Activated T-helper 9 cell treated with anti-CD3 and anti-CD28 coated beads, Interleukin-2, amount 50 U/mL, for 16 hours (primary cell): Measurements from ENCODE around the gene RFTN1.

Experiments
- DNase-seq: peaks from one replicate; pipeline ENCODE4 v3.0.0-alpha.2; 2020; ENCODE audit warnings: low read depth

RFTN1 gene

DNA sequence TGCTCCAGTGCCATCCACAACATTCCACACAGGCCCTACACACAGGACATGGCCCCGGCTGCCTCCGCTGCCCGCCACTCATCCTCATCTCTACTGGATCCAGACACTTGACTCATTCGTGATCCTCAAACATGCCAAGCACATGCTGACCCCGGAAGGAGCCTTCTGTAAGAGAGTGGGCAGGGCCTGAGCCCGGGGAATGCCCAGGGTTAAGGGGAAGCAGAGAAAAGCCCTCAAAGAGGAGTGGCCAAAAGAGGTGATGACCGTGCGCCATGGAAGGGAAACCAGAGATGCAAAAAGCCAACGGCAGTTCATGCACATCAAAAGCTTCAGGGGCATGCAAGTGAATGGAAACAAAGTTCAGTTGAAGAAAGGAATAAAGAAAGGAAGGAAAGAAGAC lies 46.1 kb downstream of the RFTN1 start:
- no peak for DNase-seq

DNA sequence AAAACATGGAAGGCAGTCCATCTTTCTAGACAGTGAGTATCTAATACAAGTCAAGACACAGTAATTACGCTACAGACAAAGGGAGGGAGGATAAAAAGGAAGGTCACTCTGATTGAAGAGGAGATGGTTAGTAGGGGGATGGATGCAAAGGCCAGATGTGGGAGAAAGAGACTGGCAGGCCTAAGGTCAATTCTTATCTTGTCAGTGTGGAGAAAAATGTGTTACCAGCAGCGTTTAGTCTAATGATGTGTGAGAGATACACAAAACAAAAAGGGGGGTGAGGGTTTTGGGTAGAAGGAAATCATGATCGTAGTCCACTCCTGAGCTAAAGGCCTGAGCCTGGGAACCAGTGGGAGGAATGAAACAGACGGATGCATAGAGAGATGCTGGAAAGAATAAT lies 46.7 kb downstream of the RFTN1 start:
- DNase-seq: no peak

DNA sequence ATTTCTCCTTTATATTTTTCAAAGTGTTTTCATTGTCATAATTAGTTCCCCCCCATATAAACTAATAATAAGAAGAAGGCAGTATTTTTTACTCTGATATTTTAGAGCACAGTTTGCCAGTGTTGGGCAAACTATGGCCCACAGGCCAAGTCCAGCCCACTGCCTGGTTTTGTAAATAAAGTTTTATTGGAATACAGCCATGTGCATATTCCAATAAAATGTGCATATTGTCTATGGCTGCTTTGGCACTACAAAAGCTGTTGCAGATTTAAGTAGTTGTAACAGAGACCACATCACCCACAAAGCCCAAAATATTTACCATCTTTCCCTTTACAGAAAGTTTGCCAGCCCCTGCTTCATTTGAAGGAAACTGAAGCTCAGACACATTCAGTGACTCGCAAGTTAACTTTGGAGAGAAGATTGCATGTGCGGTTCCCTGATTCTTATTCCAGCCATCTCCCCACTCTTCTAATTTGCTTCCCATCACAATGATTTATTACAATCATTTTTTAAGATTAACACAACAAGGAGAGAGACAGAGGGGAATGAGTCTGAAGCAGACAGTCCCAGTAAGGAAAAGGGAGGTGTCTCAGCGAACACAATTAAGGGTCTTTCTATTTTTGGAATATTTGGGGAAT lies 48.9 kb downstream of the RFTN1 start:
- no peak for DNase-seq

GRCh38 chr3:16463914-16464313 lies 49.6 kb downstream of the RFTN1 start:
- DNase-seq: no peak

DNA sequence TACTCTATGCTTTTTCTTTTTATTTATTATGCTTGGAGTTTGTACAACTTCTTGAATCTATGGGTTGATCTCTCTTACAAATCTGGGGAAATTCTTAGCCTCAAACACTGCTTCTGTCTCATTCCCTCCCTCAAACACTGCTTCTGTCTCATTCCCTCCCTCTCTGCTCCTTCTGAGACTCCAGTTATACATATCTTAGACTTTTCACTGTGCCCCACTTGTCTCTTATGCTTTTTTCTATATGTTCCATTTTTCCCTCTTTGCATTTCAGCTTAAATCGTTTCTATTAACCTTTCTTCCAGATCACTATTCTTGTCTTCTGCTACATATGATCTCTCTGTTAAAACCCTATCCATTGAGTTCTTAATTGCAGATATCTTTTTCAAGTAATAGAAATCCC lies 50.4 kb downstream of the RFTN1 start:
- DNase-seq: no peak

- DNase-seq: no peak
Measured at GRCh38 chr3:16462679-16463078, 50.8 kb downstream of the RFTN1 start.

- DNase-seq: no peak
Measured at GRCh38 chr3:16461463-16462245, 51.8 kb downstream of the RFTN1 start.

GRCh38 chr3:16460886-16461285 lies 52.6 kb downstream of the RFTN1 start:
- no peak for DNase-seq

- DNase-seq: no peak
Measured at GRCh38 chr3:16460273-16460672, 53.2 kb downstream of the RFTN1 start.

DNA sequence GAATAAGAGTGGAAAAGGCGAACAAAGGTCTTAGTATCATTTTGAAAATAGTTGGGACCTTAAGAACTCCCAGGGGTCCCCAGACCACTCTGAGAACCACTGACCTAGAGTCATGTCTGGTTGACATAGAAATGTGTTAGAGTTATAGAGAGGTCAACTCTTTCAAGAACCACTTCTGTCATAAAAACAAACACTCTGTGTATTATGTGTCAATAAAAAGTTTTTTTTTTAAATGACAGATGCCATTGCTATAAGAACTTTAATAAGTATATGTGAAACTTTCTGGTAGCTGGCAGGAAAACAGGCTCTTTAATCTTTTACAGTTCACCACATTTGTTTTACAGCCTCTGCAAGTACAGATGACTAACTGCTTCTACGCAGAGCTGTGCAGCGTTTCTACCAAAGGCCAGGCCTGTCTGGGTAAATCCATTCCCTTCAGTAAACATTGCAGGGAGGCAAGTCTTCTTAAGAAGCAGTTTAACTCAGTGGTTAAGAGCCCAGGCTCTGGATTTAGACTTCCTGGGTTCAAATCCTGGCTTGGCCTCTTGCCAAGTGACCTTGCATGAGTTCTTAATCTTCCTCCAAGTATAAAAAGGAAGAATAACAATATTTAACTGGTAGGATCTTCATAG lies 56.6 kb downstream of the RFTN1 start:
- DNase-seq: no peak

DNA sequence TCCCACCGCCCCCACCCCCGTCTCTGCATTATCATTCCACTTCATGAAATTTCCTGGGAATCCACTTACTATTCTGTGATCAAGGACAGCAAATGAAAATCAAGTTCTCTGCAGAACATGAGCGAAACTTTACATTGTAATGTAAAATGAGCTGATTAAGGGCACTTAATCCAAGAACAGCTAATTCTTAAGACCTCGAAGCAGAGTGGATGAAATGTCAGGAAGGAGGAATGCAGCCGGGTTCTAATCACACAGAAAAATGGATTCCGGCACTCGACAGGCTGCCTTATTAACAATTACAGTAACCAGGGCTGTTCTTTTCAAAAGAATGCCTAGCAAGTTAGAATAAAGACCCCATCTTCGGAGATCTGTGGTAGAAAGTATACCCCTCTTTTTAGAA lies 57.5 kb downstream of the RFTN1 start:
- DNase-seq: no peak

- no peak for DNase-seq
Measured at GRCh38 chr3:16455001-16455400, 58.5 kb downstream of the RFTN1 start.

GRCh38 chr3:16452261-16452660 lies 61.2 kb downstream of the RFTN1 start:
- DNase-seq: no peak

GRCh38 chr3:16449369-16449768 lies 64.1 kb downstream of the RFTN1 start:
- DNase-seq: no peak

DNA sequence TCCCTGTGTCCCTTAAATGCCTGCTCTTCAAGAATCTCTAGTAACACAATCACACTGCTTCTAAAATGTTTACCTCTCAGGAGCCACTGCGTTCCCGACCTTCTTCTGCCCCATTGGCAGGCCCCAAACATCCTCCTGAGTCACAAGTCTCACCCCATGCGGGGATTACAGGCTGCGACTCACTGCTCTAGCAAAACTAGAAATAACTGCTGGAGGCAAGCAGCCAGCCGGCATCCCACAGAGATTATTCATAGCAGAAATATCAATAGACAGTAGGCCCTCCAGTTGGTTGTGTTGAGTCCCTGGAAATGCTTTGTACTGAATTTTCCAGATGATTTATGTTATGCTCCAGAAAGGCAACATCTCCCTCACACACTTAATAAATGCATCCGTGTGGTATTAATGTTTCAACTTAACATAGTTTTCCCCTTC lies 64.8 kb downstream of the RFTN1 start:
- DNase-seq: no peak

GRCh38 chr3:16447135-16447534 lies 66.4 kb downstream of the RFTN1 start:
- no peak for DNase-seq

GRCh38 chr3:16444344-16444743 lies 69.2 kb downstream of the RFTN1 start:
- no peak for DNase-seq

DNA sequence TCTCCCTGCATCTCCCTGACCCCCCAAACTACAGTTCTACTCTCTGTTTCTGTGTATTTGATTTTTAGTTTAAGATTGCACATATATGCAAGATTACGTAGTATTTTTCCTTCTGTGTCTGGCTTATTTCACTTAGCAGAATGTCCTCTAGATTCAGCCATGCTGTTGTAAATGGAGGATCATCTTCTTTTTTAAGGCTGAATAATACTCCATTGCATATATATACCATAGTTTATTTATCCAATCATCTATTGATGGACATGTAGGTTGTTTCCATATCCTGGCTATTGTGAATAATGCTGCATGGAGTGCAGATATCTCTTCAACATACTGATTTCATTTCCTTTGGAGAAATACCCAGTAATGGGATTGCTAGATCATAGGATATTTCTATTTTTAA lies 70.8 kb downstream of the RFTN1 start:
- DNase-seq: no peak

DNA sequence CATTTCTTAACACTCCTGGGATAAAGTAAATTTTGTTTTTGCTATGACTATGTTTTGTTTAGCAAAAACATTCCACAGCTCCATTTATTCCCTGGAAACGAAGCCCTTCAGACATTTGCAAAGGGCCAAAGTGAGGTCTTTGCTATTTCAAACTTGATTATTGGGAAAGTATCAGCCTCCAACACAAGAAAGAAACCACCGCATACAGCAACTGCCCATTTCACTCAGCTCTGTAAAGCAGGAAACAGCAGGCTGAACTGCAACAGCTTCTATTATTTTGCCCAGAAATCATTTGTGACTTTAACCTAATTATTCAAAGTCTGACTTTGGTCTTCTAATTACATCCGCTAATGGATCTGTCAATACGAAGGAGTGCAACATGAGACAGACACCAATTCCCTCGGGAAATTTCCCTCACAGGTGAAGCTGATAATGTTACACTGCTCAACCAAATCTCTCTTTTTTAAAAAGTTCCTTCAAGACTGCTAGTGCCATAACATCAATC lies 72.1 kb downstream of the RFTN1 start:
- DNase-seq: no peak

DNA sequence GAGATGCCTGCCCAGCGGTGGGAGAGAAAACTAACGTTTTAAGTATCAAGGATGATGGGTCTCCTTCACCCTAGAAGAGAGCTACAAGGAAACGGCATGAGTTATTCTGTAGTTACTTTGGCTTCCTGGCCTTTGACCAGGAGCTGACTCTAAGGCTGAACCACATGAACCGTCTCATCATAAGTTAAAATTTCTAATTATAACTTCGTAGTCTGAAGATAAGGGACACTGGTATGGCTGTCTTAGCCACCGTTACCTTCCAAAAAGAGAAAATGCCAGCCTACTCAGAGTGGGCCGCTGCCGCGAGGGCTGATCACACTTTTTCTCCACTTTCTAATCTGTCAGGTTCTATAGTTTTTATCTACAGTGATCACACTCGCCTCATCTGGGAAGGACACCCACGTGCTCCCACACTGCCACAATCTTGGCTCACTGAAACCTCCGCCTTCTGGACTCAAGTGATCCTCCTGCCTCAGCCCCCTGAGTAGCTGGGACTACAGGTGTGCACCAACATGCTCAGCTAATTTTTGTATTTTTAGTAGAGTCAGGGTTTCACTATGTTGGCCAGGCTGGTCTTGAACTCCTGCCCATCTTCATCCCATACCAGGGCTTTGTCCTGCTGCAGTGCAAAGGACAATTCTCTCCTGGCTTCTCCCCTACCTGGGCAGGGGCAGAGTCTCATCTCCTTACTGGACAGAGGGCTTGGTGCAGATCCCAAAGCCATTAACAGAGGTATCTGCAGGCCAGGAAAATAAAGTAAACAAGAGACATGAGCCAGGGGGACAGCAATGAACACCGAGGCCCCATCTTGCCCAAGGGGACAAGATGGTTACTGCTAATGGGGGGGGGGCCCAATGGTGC lies 73.4 kb downstream of the RFTN1 start:
- no peak for DNase-seq

- DNase-seq: no peak
Measured at GRCh38 chr3:16439163-16439847, 74.2 kb downstream of the RFTN1 start.

DNA sequence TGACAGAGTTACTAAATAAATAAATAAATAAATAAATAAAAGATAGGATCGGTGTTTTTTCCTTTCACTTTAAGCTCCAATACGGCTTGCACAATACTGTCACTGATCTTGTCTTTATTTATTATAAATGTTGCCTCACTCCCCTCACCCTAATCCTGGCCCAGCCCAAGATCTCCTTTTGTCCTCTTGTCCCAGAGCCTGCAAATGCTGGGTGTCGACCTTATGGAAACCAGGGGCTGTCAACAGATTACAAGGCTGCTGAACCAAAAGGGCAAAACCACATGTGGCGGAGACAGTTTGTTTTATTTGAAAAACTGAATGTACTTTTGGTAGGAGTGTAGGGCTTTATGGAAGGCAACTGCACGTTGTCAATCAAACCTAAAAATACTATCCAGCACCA lies 75.9 kb downstream of the RFTN1 start:
- DNase-seq: no peak
